CD4-positive, alpha-beta memory T cell (primary cell): ENCODE data around the gene CCDC200. TPM values are rescaled to one million over a fixed set of nuclear protein-coding genes. Genes with fewer than 3 reads are reported as not detected.
"Not testable (repeated sequence)": the region's sequence is repeated elsewhere in the genome, so short reads cannot be mapped to it uniquely, and the experiment has no call there.

Experiments used
- CTCF ChIA-PET: fragments of 350-600 bp; sonication (Branson Sonifier 250); formaldehyde crosslinking; loops from one replicate; lab custom pipeline; 2021; ENCODE audit warnings: inconsistent platforms; ENCODE audit not compliant: partially characterized antibody; lab: Charles Lee
- POLR2A ChIA-PET: fragments of 350-600 bp; sonication (Branson Sonifier 250); formaldehyde crosslinking; loops from one replicate; lab custom pipeline; 2021; ENCODE audit not compliant: partially characterized antibody; lab: Charles Lee
- DNase-seq, 5 donors: peaks; one replicate each; pipeline versions ENCODE4 v3.0.0 to v3.0.0-alpha.2; 2020 to 2022; ENCODE audit warnings: mixed read lengths in 1 of 5
- H3K27ac ChIP-seq: one replicate; pipeline ENCODE4 v1.7.0; 2013; ENCODE audit warnings: low read depth, low read length
- H3K27me3 ChIP-seq: 2 replicates; pipeline ENCODE4 v1.7.0; 2013; ENCODE audit warnings: mild to moderate bottlenecking, low read length, moderate library complexity; ENCODE audit not compliant: insufficient read depth
- H3K36me3 ChIP-seq: 2 replicates; pipeline ENCODE4 v1.7.0; 2013; ENCODE audit warnings: mild to moderate bottlenecking, low read length, moderate library complexity; ENCODE audit not compliant: insufficient read depth
- H3K4me1 ChIP-seq: 2 replicates; pipeline ENCODE4 v1.7.0; 2013; ENCODE audit warnings: mild to moderate bottlenecking, low read length, moderate library complexity; ENCODE audit not compliant: insufficient read depth
- H3K4me3 ChIP-seq, 2 donors: one replicate each; pipeline ENCODE4 v1.7.0; 2013; ENCODE audit warnings: low read length in 2 of 2, mild to moderate bottlenecking in 1 of 2
- H3K9me3 ChIP-seq, 2 donors: one replicate each; pipeline ENCODE4 v1.7.0; 2013; ENCODE audit warnings: low read length in 2 of 2, control low read depth in 1 of 2; ENCODE audit not compliant: control insufficient read depth in 1 of 2
- H3K27ac Mint-ChIP-seq, 7 donors: one replicate each; pipeline ENCODE4 v1.8.0; 2020 to 2021; ENCODE audit warnings: mixed read lengths in 7 of 7, mild to moderate bottlenecking in 6 of 7, inconsistent platforms in 3 of 7, moderate library complexity in 3 of 7
- H3K27me3 Mint-ChIP-seq, 2 donors: one replicate each; pipeline ENCODE4 v1.8.0; 2020 to 2021; ENCODE audit warnings: mixed read lengths in 2 of 2
- H3K36me3 Mint-ChIP-seq, 2 donors: one replicate each; pipeline ENCODE4 v1.8.0; 2020 to 2021; ENCODE audit warnings: mixed read lengths in 2 of 2, inconsistent platforms in 1 of 2, mild to moderate bottlenecking in 1 of 2
- H3K4me1 Mint-ChIP-seq, 4 donors: one replicate each; pipeline ENCODE4 v1.8.0; 2020 to 2021; ENCODE audit warnings: mixed read lengths in 4 of 4, mild to moderate bottlenecking in 1 of 4
- H3K4me3 Mint-ChIP-seq, 8 donors: one replicate each; pipeline ENCODE4 v1.8.0; 2020 to 2021; ENCODE audit warnings: mixed read lengths in 8 of 8, mild to moderate bottlenecking in 7 of 8, moderate library complexity in 6 of 8, inconsistent platforms in 3 of 8
- H3K9me3 Mint-ChIP-seq, 8 donors: one replicate each; pipeline ENCODE4 v1.8.0; 2020 to 2021; ENCODE audit warnings: mixed read lengths in 8 of 8, mild to moderate bottlenecking in 5 of 8, inconsistent platforms in 3 of 8, moderate library complexity in 1 of 8
- intact Hi-C: fragments of 100-400 bp; cut with micrococcal nuclease; formaldehyde crosslinking; loops from one replicate; pipeline ENCODE4 v1.15.1; 2023
- polyA plus RNA-seq, 2 donors: library from polyadenylated mRNA; unstranded; fragments of 300-500 nt; fragmentation: Illumina TruSeq; gene quantifications; one replicate each; pipeline ENCODE4 v1.2.3, GENCODE V29; 2021
- total RNA-seq, 2 experiments: library from RNA; stranded (reverse); gene quantifications; one replicate each; pipeline ENCODE4 v1.2.3, GENCODE V29; 2021

CCDC200 gene
- total and polyA plus RNA-seq, 4 experiments from 2014 or later: 0.70 to 2.1 (median 1.3) TPM; not detected in 1

GRCh38 chr17:43203013-43203412 is 25.4 kb downstream of the CCDC200 start:
- DNase-seq, H3K9me3 ChIP-seq, POLR2A ChIA-PET, H3K27ac ChIP-seq, H3K9me3 Mint-ChIP-seq, H3K4me1 Mint-ChIP-seq, H3K4me3 Mint-ChIP-seq, H3K27me3 Mint-ChIP-seq, H3K4me1 ChIP-seq, H3K4me3 ChIP-seq, H3K27me3 ChIP-seq, intact Hi-C loops: not testable (repeated sequence)
- H3K36me3 ChIP-seq: peaks cover 54% of the 10 kb centered on the region
- CTCF ChIA-PET: interaction anchor here (2.1 kb wide), 1 partner anchor 9 kb away, joined by 5 read pairs; the partner anchor contains the start of gene TMEM106A
- Mint-ChIP-seq H3K36me3 (peaks cover 48 to 67% of the 10 kb centered on the region in 2 donors), H3K27ac (peak overlapping the region in 1 of 7 donors; percentile 29)

- Mint-ChIP-seq H3K9me3 (no peaks in the 10 kb centered on the region), H3K36me3 (peaks cover 52 to 72% of the 10 kb centered on the region in 2 donors), H3K4me1 (peaks cover 0 to 2% (median 0%) of the 10 kb centered on the region in 4 donors), H3K27me3 (no peaks in the 10 kb centered on the region), H3K4me3 (no peak overlapping the region), H3K27ac (peak overlapping the region in 2 of 7 donors; percentile 18 to 53)
- Histone ChIP-seq H3K4me3 (no peak overlapping the region), H3K36me3 (peaks cover 62% of the 10 kb centered on the region), H3K9me3 (no peaks in the 10 kb centered on the region), H3K27me3 (no peaks in the 10 kb centered on the region), H3K4me1 (no peaks in the 10 kb centered on the region), H3K27ac (no peak overlapping the region)
- intact Hi-C loops: no loop called here
- POLR2A ChIA-PET: interaction anchor here (1.1 to 3.4 kb wide), 4 partner anchors 12 to 202 kb away, joined by 3 to 23 read pairs (median 6); partner anchors contain the start of genes RPL27 and TMEM106A
- DNase-seq: no peak
- CTCF ChIA-PET: interaction anchor here (1.2 to 1.7 kb wide), 3 partner anchors 136 to 284 kb away, joined by 3 to 6 read pairs (median 4); partner anchors contain the start of gene DHX8
Measured at GRCh38 chr17:43200127-43200526, 28.3 kb downstream of the CCDC200 start.

GRCh38 chr17:43199633-43200032 is 28.8 kb downstream of the CCDC200 start:
- Histone ChIP-seq H3K9me3 (no peaks in the 10 kb centered on the region), H3K4me1 (no peaks in the 10 kb centered on the region), H3K27me3 (no peaks in the 10 kb centered on the region), H3K36me3 (peaks cover 67% of the 10 kb centered on the region), H3K4me3 (no peak overlapping the region), H3K27ac (no peak overlapping the region)
- no peaks in the 10 kb centered on the region for H3K9me3 Mint-ChIP-seq
- ChIA-PET CTCF (interaction anchor here (0.6 to 1.7 kb wide), 4 partner anchors 136 to 711 kb away, joined by 3 to 6 read pairs (median 4); partner anchors contain the start of gene DHX8), POLR2A (interaction anchor here (1.1 to 3.4 kb wide), 4 partner anchors 13 to 202 kb away, joined by 3 to 23 read pairs (median 6); partner anchors contain the start of genes RPL27 and TMEM106A)
- DNase-seq: no peak
- no peak overlapping the region for H3K4me3 Mint-ChIP-seq
- H3K36me3 Mint-ChIP-seq: peaks cover 55 to 74% of the 10 kb centered on the region in 2 donors
- H3K27ac Mint-ChIP-seq: peak overlapping the region in 1 of 7 donors; percentile 57
- intact Hi-C loops: no loop called here
- peaks cover 0 to 2% (median 0%) of the 10 kb centered on the region in 4 donors for H3K4me1 Mint-ChIP-seq
- no peaks in the 10 kb centered on the region for H3K27me3 Mint-ChIP-seq

GRCh38 chr17:43193251-43193650 is 35.2 kb downstream of the CCDC200 start:
- Mint-ChIP-seq H3K4me3 (no peak overlapping the region), H3K4me1 (peaks cover 0 to 1% (median 0%) of the 10 kb centered on the region in 4 donors), H3K27me3 (no peaks in the 10 kb centered on the region), H3K9me3 (no peaks in the 10 kb centered on the region), H3K27ac (peak overlapping the region in 1 of 7 donors; percentile 56), H3K36me3 (peaks cover 59 to 82% of the 10 kb centered on the region in 2 donors)
- H3K27ac ChIP-seq: no peak overlapping the region
- H3K9me3 ChIP-seq: no peaks in the 10 kb centered on the region
- H3K36me3 ChIP-seq: peaks cover 77% of the 10 kb centered on the region
- DNase-seq: no peak
- ChIA-PET CTCF (no interaction called here), POLR2A (interaction anchor here (1.1 kb wide), 1 partner anchor 22 kb away, joined by 3 read pairs; the partner anchor contains the start of gene NBR1)
- intact Hi-C loops: no loop called here
- H3K27me3 ChIP-seq: no peaks in the 10 kb centered on the region
- H3K4me3 ChIP-seq: no peak overlapping the region
- no peaks in the 10 kb centered on the region for H3K4me1 ChIP-seq

DNA sequence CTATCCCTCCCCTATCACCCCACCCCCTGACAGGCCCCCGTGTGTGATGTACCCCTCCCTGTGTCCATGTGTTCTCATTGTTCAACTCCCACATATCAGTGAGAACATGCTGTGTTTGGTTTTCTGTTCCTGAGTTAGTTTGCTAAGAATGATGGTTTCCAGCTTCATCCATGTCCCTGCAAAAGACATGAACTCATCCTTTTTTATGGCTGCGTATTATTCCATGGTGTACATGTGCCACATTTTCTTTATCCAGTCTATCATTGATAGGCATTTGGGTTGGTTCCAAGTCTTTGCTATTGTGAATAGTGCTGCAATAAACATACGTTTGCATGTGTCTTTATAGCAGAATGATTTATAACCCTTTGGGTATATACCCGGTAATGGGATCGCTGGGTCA is 41.8 kb downstream of the CCDC200 start:
- H3K4me3 Mint-ChIP-seq, H3K9me3 Mint-ChIP-seq, H3K9me3 ChIP-seq, H3K27me3 ChIP-seq, intact Hi-C loops, H3K4me1 ChIP-seq, POLR2A ChIA-PET, H3K4me1 Mint-ChIP-seq, H3K27ac ChIP-seq, H3K27me3 Mint-ChIP-seq, CTCF ChIA-PET, DNase-seq, H3K4me3 ChIP-seq: not testable (repeated sequence)
- peaks cover 29 to 64% of the 10 kb centered on the region in 2 donors for H3K36me3 Mint-ChIP-seq
- peaks cover 38% of the 10 kb centered on the region for H3K36me3 ChIP-seq
- H3K27ac Mint-ChIP-seq: peak overlapping the region in 2 of 7 donors; percentile 45 to 69

- Histone ChIP-seq H3K4me3 (no peak overlapping the region), H3K9me3 (no peaks in the 10 kb centered on the region), H3K36me3 (peaks cover 25% of the 10 kb centered on the region), H3K27ac (no peak overlapping the region), H3K27me3 (no peaks in the 10 kb centered on the region), H3K4me1 (no peaks in the 10 kb centered on the region)
- intact Hi-C loops: no loop called here
- peaks cover 0 to 10% (median 3%) of the 10 kb centered on the region in 4 donors for H3K4me1 Mint-ChIP-seq
- DNase-seq: no peak
- H3K27me3 Mint-ChIP-seq: no peaks in the 10 kb centered on the region
- H3K36me3 Mint-ChIP-seq: peaks cover 17 to 54% of the 10 kb centered on the region in 2 donors
- no peak overlapping the region for H3K27ac Mint-ChIP-seq
- no peak overlapping the region for H3K4me3 Mint-ChIP-seq
- ChIA-PET CTCF (no interaction called here), POLR2A (no interaction called here)
- no peaks in the 10 kb centered on the region for H3K9me3 Mint-ChIP-seq
Measured at GRCh38 chr17:43183921-43184320, 44.5 kb downstream of the CCDC200 start.

DNA sequence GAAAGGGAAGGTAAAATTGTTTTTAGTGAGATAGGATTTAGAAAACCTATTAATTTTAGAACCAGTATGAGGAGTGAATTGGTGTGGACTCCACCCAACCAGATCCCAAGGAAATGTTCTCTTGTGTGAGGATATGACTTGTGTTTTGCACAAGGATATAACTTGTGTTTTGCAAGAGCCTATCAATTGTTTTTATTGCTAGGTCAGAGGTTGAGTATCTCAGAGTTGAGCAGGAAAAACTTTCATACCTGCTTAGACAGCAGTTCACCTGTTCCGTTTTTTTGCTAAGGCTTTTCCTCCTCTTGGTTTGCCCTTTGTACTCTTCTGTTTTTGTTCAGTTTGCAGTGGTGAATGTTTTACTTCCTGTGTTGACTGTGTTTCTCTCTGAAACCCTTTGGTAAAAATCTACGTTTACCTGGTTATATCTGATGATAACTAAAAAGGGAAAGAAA is 52.3 kb downstream of the CCDC200 start:
- Mint-ChIP-seq H3K9me3 (no peaks in the 10 kb centered on the region), H3K4me1 (peaks cover 36 to 41% (median 40%) of the 10 kb centered on the region in 4 donors), H3K27ac (peak overlapping the region; percentile 48 to 93 (median 88)), H3K4me3 (peak overlapping the region in 7 of 8 donors; percentile 5 to 76 (median 67)), H3K27me3 (no peaks in the 10 kb centered on the region), H3K36me3 (peaks cover 30 to 56% of the 10 kb centered on the region in 2 donors)
- Histone ChIP-seq H3K27ac (peak overlapping the region; percentile 27), H3K9me3 (no peaks in the 10 kb centered on the region), H3K36me3 (peaks cover 15% of the 10 kb centered on the region), H3K27me3 (no peaks in the 10 kb centered on the region), H3K4me1 (peaks cover 49% of the 10 kb centered on the region), H3K4me3 (no peak overlapping the region)
- ChIA-PET POLR2A (interaction anchor here (1.2 kb wide), 1 partner anchor 140 kb away, joined by 5 read pairs; no protein-coding TSS in a partner anchor), CTCF (interaction anchor here (0.7 kb wide), 1 partner anchor 178 kb away, joined by 3 read pairs; the partner anchor contains the start of gene RPL27)
- no peak for DNase-seq
- intact Hi-C loops: no loop called here
